ENCODE measurements around the gene AUNIP.

The AUNIP gene

GRCh38 chr1:25885602-25886001, 26.3 kb upstream of the AUNIP start:
- no peak for DNase-seq

GRCh38 chr1:25881266-25881665, 22.0 kb upstream of the AUNIP start:
- no peak for DNase-seq

GRCh38 chr1:25880518-25880917, 21.3 kb upstream of the AUNIP start:
- DNase-seq = no peak

GRCh38 chr1:25879675-25880074, 20.4 kb upstream of the AUNIP start:
- DNase-seq = no peak

GRCh38 chr1:25878690-25879089, 19.4 kb upstream of the AUNIP start:
- DNase-seq = no peak

- no peak for DNase-seq
Measured at GRCh38 chr1:25877155-25877554, 17.9 kb upstream of the AUNIP start.

GRCh38 chr1:25876693-25877077, 17.4 kb upstream of the AUNIP start:
- DNase-seq = no peak

- peak; percentile 63 for DNase-seq
Measured at GRCh38 chr1:25875856-25876692, 16.8 kb upstream of the AUNIP start.

- DNase-seq = peak; percentile 74
Measured at GRCh38 chr1:25875154-25875855, 16.0 kb upstream of the AUNIP start, which contains the start of gene PAQR7. TSS of gene PAQR7 (minus strand) at chr1:25875708. CDS start at chr1:25863839, 11,869 bp downstream.

- DNase-seq = no peak
Measured at GRCh38 chr1:25874635-25875153, 15.4 kb upstream of the AUNIP start.

- no peak for DNase-seq
Measured at GRCh38 chr1:25874209-25874608, 15.0 kb upstream of the AUNIP start.

- no peak for DNase-seq
Measured at GRCh38 chr1:25873120-25873519, 13.9 kb upstream of the AUNIP start.

GRCh38 chr1:25872713-25873112, 13.5 kb upstream of the AUNIP start:
- no peak for DNase-seq

- no peak for DNase-seq
Measured at GRCh38 chr1:25871704-25872494, 12.6 kb upstream of the AUNIP start.

- no peak for DNase-seq
Measured at GRCh38 chr1:25871086-25871703, 11.9 kb upstream of the AUNIP start.

- DNase-seq = no peak
Measured at GRCh38 chr1:25870614-25871013, 11.4 kb upstream of the AUNIP start.

- DNase-seq = no peak
Measured at GRCh38 chr1:25869909-25870606, 10.8 kb upstream of the AUNIP start.

- DNase-seq = no peak
Measured at GRCh38 chr1:25867210-25867991, 8.1 kb upstream of the AUNIP start.

GRCh38 chr1:25866288-25866687, 7.0 kb upstream of the AUNIP start:
- DNase-seq = no peak

GRCh38 chr1:25864434-25864833, 5.2 kb upstream of the AUNIP start:
- no peak for DNase-seq

Data from stimulated activated CD8-positive, alpha-beta memory T cell treated with anti-CD3 and anti-CD28 coated beads, Interleukin-4, amount 100 ng/mL, for 48 hours (primary cell).